K562 (cell line): ENCODE results near the gene CD22. TPM values are rescaled to one million over a fixed set of nuclear protein-coding genes. Genes with fewer than 3 reads are reported as not detected.
A peak's percentile ranks its signal among the peaks of the same experiment; 100 is the strongest.

Experiments used
- DMBX1 ChIP-seq: fragments of 250-450 bp; sonication (Bioruptor Pico); IDR thresholded peaks from 2 replicates; pipeline ENCODE4 v1.8.0; 2022; ENCODE audit warnings: inconsistent platforms, mild to moderate bottlenecking, moderate library complexity, borderline replicate concordance
- ELF4 ChIP-seq: fragments of 450-650 bp; formaldehyde crosslinking; IDR thresholded peaks from 2 replicates; pipeline ENCODE4 v1.4.0; 2022; ENCODE audit warnings: missing genetic modification characterization
- FOXJ3 ChIP-seq: sonication (generic); formaldehyde crosslinking; IDR thresholded peaks from 2 replicates; pipeline ENCODE4 v1.4.0; 2020; ENCODE audit warnings: mild to moderate bottlenecking, missing genetic modification reagents
- FOXM1 ChIP-seq, 2 experiments: fragments of 450-650 bp in 1 of 2; sonication (generic) in 1 of 2; formaldehyde crosslinking in 1 of 2; IDR thresholded peaks; 2 replicates each; pipeline versions ENCODE4 v1.6.1 to v1.9.0; 2017 to 2022; ENCODE audit warnings: low read depth in 2 of 2, mild to moderate bottlenecking in 2 of 2, missing genetic modification reagents in 1 of 2, moderate library complexity in 1 of 2
- GATAD2A ChIP-seq: fragments of 450-650 bp; IDR thresholded peaks from 2 replicates; pipeline ENCODE4 v1.6.1; 2017
- KAT2B ChIP-seq: IDR thresholded peaks from one replicate; pipeline ENCODE4 v1.6.1; 2012; ENCODE audit warnings: low read depth, mild to moderate bottlenecking, control low read depth, inconsistent platforms, low read length, moderate library complexity
- MTF1 ChIP-seq: fragments of 250-450 bp; sonication (Bioruptor Pico); IDR thresholded peaks from 2 replicates; pipeline ENCODE4 v1.9.0; 2021; ENCODE audit warnings: moderate library complexity, mild to moderate bottlenecking, inconsistent platforms, borderline replicate concordance
- ZBTB8A ChIP-seq: fragments of 450-650 bp; IDR thresholded peaks from 2 replicates; pipeline ENCODE4 v1.6.1; 2018; ENCODE audit warnings: mild to moderate bottlenecking, moderate library complexity; ENCODE audit not compliant: partially characterized antibody
- ZFPM2 ChIP-seq: fragments of 250-450 bp; sonication (Bioruptor Pico); IDR thresholded peaks from 2 replicates; pipeline ENCODE4 v1.5.1; 2022; ENCODE audit warnings: mild to moderate bottlenecking
- ZNF408 ChIP-seq: fragments of 250-450 bp; sonication (Bioruptor Pico); IDR thresholded peaks from 2 replicates; pipeline ENCODE4 v1.4.0; 2020; ENCODE audit warnings: low read depth, mild to moderate bottlenecking, moderate library complexity
- ZNF76 ChIP-seq: fragments of 250-450 bp; sonication (Bioruptor Pico); IDR thresholded peaks from 2 replicates; pipeline ENCODE4 v1.4.0; 2020; ENCODE audit warnings: mild to moderate bottlenecking, moderate library complexity, borderline replicate concordance
- ZNF77 ChIP-seq: fragments of 250-450 bp; sonication (Bioruptor Pico); IDR thresholded peaks from 2 replicates; pipeline ENCODE4 v1.5.0; 2020
- polyA plus RNA-seq, 8 experiments: library from polyadenylated mRNA; depleted of rRNA in 4 of 8; stranded (reverse) in 5 of 8; unstranded in 3 of 8; fragments of >200 nt; fragmentation: Nextera tagmentation in 2 of 8; fragmentation: Illumina TruSeq in 1 of 8; extraction: Ambion mirVana in 2 of 8; extraction: Trizol in 1 of 8; gene quantifications; 2 replicates each; pipeline versions ENCODE4 v1.2.1 to v1.2.3, GENCODE V29; 2011 to 2014; ENCODE audit warnings: inconsistent platforms in 1 of 8, missing spikeins in 1 of 8
- total RNA-seq, 7 experiments: library from RNA; depleted of rRNA in 6 of 7; stranded (reverse); fragments of >200 nt in 6 of 7; fragmentation: Illumina TruSeq in 2 of 7; extraction: Trizol in 2 of 7; gene quantifications; 2 replicates each; pipeline versions ENCODE4 v1.2.1 to v1.2.3, GENCODE V29; 2011 to 2021; ENCODE audit warnings: low replicate concordance in 1 of 7
- TF ChIP-seq, protein P1 (sequence below): IDR thresholded peaks from 2 replicates; pipeline ENCODE4 v1.6.1; 2014; ENCODE audit warnings: antibody characterized with exemption
- TF ChIP-seq, protein P2 (sequence below): fragments of 450-650 bp; IDR thresholded peaks from one replicate; pipeline ENCODE4 v1.6.1; 2018; ENCODE audit warnings: mild to moderate bottlenecking, moderate library complexity; ENCODE audit not compliant: partially characterized antibody
- TF ChIP-seq, protein P3 (sequence below): fragments of 250-450 bp; sonication (Bioruptor Pico); IDR thresholded peaks from 2 replicates; pipeline ENCODE4 v1.5.0; 2020; ENCODE audit warnings: mild to moderate bottlenecking, borderline replicate concordance
- TF ChIP-seq, protein P4 (sequence below): fragments of 250-450 bp; sonication (Bioruptor Pico); IDR thresholded peaks from 2 replicates; pipeline ENCODE4 v1.8.0; 2021; ENCODE audit warnings: borderline replicate concordance, mild to moderate bottlenecking, moderate library complexity; ENCODE audit not compliant: poor library complexity, severe bottlenecking
- TF ChIP-seq, protein P5 (sequence below), 2 experiments: fragments of 250-450 bp in 1 of 2; fragments of 450-650 bp in 1 of 2; sonication (Bioruptor Pico) in 1 of 2; IDR thresholded peaks; 2 replicates each; pipeline versions ENCODE4 v1.6.1 to v1.8.0; 2016 to 2021; ENCODE audit warnings: mild to moderate bottlenecking in 2 of 2, moderate library complexity in 2 of 2, missing compliant biosample characterization in 1 of 2, missing genetic modification characterization in 1 of 2
- TF ChIP-seq, protein P6 (sequence below): fragments of 450-650 bp; IDR thresholded peaks from 2 replicates; pipeline ENCODE4 v1.6.1; 2016; ENCODE audit warnings: borderline replicate concordance

CD22 gene
- total and polyA plus RNA-seq, 9 of the 15 experiments (the other 6 are each of a cell fraction or from before 2014, with no cell fraction given): 0.29 to 5.0 (median 3.5) TPM

DNA sequence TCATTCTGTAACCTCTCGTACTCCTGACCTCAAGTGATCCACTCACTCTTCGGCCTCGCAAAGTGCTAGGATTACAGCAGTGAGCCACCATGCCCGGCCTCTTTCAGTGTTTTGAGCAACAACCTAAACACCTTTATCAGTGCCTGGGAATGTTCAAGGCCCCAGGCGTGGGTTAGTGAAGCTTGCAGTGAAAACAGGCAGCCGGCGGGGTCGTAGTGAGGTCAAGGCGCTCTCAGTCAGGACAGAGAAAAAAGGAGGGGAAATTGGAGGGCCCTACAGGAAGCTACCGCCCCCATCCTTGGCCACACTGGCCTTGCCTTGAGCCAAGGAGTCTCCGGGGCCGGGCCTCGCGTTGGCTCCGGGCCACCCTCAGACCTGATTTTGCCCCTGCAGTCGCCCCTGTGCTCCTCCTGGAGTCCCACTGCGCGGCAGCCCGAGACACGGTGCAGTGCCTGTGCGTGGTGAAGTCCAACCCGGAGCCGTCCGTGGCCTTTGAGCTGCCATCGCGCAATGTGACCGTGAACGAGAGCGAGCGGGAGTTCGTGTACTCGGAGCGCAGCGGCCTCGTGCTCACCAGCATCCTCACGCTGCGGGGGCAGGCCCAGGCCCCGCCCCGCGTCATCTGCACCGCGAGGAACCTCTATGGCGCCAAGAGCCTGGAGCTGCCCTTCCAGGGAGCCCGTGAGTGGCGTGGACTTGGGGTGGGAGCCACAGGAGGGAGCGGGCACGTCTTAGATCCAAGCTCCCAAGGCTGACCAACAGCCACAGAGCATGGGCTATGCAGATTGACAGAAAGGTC lies 19.3 kb upstream of the CD22 start (continued):
- TF ChIP-seq FOXM1 (IDR thresholded peaks at IDR 0.05; ENCODE audit: low read depth) (no peak), FOXM1 (CRISPR knock-in tag; IDR thresholded peaks at IDR 0.05; ENCODE audit: low read depth) (no peak), FOXJ3 (CRISPR knock-in tag) (no peak), ZBTB8A (no peak), ZFPM2 (CRISPR knock-in tag) (no peak), KAT2B (no peak), GATAD2A (peak; percentile 10; the same call in 1 of the 2 replicates), MTF1 (CRISPR knock-in tag) (no peak), ZNF77 (CRISPR knock-in tag) (0 out of 2 replicates have a peak, but pooled peaks have one; percentile 57), ZNF76 (peak; percentile 49; the same call in 1 of the 2 replicates), ZNF408 (no peak), DMBX1 (CRISPR knock-in tag) (peak; percentile 94), ELF4 (CRISPR knock-in tag) (no peak)
- TF ChIP-seq, protein P1, sequence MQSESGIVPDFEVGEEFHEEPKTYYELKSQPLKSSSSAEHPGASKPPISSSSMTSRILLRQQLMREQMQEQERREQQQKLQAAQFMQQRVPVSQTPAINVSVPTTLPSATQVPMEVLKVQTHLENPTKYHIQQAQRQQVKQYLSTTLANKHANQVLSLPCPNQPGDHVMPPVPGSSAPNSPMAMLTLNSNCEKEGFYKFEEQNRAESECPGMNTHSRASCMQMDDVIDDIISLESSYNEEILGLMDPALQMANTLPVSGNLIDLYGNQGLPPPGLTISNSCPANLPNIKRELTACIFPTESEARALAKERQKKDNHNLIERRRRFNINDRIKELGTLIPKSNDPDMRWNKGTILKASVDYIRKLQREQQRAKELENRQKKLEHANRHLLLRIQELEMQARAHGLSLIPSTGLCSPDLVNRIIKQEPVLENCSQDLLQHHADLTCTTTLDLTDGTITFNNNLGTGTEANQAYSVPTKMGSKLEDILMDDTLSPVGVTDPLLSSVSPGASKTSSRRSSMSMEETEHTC: peak; percentile 58; the same call in 1 of the 2 replicates
- TF ChIP-seq, protein P2, sequence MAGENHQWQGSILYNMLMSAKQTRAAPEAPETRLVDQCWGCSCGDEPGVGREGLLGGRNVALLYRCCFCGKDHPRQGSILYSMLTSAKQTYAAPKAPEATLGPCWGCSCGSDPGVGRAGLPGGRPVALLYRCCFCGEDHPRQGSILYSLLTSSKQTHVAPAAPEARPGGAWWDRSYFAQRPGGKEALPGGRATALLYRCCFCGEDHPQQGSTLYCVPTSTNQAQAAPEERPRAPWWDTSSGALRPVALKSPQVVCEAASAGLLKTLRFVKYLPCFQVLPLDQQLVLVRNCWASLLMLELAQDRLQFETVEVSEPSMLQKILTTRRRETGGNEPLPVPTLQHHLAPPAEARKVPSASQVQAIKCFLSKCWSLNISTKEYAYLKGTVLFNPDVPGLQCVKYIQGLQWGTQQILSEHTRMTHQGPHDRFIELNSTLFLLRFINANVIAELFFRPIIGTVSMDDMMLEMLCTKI: no peak
- TF ChIP-seq, protein P3, sequence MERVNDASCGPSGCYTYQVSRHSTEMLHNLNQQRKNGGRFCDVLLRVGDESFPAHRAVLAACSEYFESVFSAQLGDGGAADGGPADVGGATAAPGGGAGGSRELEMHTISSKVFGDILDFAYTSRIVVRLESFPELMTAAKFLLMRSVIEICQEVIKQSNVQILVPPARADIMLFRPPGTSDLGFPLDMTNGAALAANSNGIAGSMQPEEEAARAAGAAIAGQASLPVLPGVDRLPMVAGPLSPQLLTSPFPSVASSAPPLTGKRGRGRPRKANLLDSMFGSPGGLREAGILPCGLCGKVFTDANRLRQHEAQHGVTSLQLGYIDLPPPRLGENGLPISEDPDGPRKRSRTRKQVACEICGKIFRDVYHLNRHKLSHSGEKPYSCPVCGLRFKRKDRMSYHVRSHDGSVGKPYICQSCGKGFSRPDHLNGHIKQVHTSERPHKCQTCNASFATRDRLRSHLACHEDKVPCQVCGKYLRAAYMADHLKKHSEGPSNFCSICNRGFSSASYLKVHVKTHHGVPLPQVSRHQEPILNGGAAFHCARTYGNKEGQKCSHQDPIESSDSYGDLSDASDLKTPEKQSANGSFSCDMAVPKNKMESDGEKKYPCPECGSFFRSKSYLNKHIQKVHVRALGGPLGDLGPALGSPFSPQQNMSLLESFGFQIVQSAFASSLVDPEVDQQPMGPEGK (CRISPR knock-in tag): no peak
- TF ChIP-seq, protein P4, sequence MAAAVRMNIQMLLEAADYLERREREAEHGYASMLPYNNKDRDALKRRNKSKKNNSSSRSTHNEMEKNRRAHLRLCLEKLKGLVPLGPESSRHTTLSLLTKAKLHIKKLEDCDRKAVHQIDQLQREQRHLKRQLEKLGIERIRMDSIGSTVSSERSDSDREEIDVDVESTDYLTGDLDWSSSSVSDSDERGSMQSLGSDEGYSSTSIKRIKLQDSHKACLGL (CRISPR knock-in tag): no peak
- TF ChIP-seq, protein P5, sequence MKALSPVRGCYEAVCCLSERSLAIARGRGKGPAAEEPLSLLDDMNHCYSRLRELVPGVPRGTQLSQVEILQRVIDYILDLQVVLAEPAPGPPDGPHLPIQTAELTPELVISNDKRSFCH (CRISPR knock-in tag; IDR thresholded peaks at IDR 0.05): no peak
- TF ChIP-seq, protein P5 (tag; IDR thresholded peaks at IDR 0.05): peak; percentile 53; the same call in 1 of the 2 replicates
- TF ChIP-seq, protein P6, sequence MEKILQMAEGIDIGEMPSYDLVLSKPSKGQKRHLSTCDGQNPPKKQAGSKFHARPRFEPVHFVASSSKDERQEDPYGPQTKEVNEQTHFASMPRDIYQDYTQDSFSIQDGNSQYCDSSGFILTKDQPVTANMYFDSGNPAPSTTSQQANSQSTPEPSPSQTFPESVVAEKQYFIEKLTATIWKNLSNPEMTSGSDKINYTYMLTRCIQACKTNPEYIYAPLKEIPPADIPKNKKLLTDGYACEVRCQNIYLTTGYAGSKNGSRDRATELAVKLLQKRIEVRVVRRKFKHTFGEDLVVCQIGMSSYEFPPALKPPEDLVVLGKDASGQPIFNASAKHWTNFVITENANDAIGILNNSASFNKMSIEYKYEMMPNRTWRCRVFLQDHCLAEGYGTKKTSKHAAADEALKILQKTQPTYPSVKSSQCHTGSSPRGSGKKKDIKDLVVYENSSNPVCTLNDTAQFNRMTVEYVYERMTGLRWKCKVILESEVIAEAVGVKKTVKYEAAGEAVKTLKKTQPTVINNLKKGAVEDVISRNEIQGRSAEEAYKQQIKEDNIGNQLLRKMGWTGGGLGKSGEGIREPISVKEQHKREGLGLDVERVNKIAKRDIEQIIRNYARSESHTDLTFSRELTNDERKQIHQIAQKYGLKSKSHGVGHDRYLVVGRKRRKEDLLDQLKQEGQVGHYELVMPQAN: no peak
